Fibroblast of lung (primary cell): Measurements from ENCODE around the gene RO60. TPM values are rescaled to one million over a fixed set of nuclear protein-coding genes. Genes with fewer than 3 reads are reported as not detected.
A peak's percentile ranks its signal among the peaks of the same experiment; 100 is the strongest.

Experiments used
- DNase-seq, 2 donors: peaks; one replicate each; pipeline versions ENCODE4 v3.0.0 to v3.0.0-alpha.2; 2010; ENCODE audit warnings: low read depth in 2 of 2
- H2AFZ ChIP-seq: 2 replicates; pipeline ENCODE4 v1.5.1; 2012; ENCODE audit warnings: low read length, control low read depth, inconsistent platforms
- H3K27ac ChIP-seq: 2 replicates; pipeline ENCODE4 v1.5.1; 2011; ENCODE audit warnings: low read length, control low read depth; ENCODE audit not compliant: insufficient read depth
- H3K27me3 ChIP-seq: 2 replicates; pipeline ENCODE4 v1.5.1; 2011; ENCODE audit warnings: mild to moderate bottlenecking, low read length; ENCODE audit not compliant: control insufficient read depth, insufficient read depth
- H3K36me3 ChIP-seq: 2 replicates; pipeline ENCODE4 v1.5.1; 2011; ENCODE audit warnings: low read length; ENCODE audit not compliant: control insufficient read depth, insufficient read depth
- H3K4me1 ChIP-seq: 2 replicates; pipeline ENCODE4 v1.5.1; 2011; ENCODE audit warnings: low read length; ENCODE audit not compliant: control insufficient read depth, insufficient read depth; ENCODE audit errors: extremely low read depth
- H3K4me2 ChIP-seq: 2 replicates; pipeline ENCODE4 v1.5.1; 2011; ENCODE audit warnings: low read length, control low read depth; ENCODE audit not compliant: insufficient read depth; ENCODE audit errors: extremely low read depth
- H3K4me3 ChIP-seq, 4 experiments: fragments of 200-600 bp in 1 of 4; sonication (generic) in 1 of 4; replicated peaks in 1 of 4; 2 replicates each; pipeline ENCODE4 v1.5.1; 2011 to 2016; ENCODE audit warnings: low read length in 4 of 4, low read depth in 3 of 4, mild to moderate bottlenecking in 3 of 4, control low read depth in 2 of 4, inconsistent platforms in 1 of 4, mixed read lengths in 1 of 4; ENCODE audit not compliant: insufficient read depth in 1 of 4; ENCODE audit errors: control extremely low read depth in 1 of 4
- H3K79me2 ChIP-seq: 2 replicates; pipeline ENCODE4 v1.5.1; 2012; ENCODE audit warnings: mild to moderate bottlenecking, low read length, inconsistent platforms; ENCODE audit not compliant: control insufficient read depth, insufficient read depth
- H3K9ac ChIP-seq: 2 replicates; pipeline ENCODE4 v1.5.1; 2011; ENCODE audit warnings: mild to moderate bottlenecking, low read length, control low read depth; ENCODE audit not compliant: insufficient read depth
- H3K9me3 ChIP-seq: 2 replicates; pipeline ENCODE4 v1.5.1; 2012; ENCODE audit warnings: low read depth, low read length; ENCODE audit not compliant: control insufficient read depth, insufficient read depth
- H4K20me1 ChIP-seq: 2 replicates; pipeline ENCODE4 v1.5.1; 2011; ENCODE audit warnings: low read length; ENCODE audit not compliant: control insufficient read depth, insufficient read depth; ENCODE audit errors: extremely low read depth
- CTCF ChIP-seq, 2 donors: IDR thresholded peaks in 1 of 2; conservative IDR thresholded peaks in 1 of 2; 1 replicate in 1 of 2; 2 replicates in 1 of 2; pipeline ENCODE4 v1.5.1; 2011 to 2012; ENCODE audit warnings: low read length in 2 of 2, control low read depth in 1 of 2, inconsistent platforms in 1 of 2, low read depth in 1 of 2, mild to moderate bottlenecking in 1 of 2
- EZH2 ChIP-seq: IDR thresholded peaks from 2 replicates; pipeline ENCODE4 v1.5.1; 2012; ENCODE audit warnings: low read length, control low read depth, mild to moderate bottlenecking; ENCODE audit errors: missing control alignments
- polyA plus RNA-seq, 2 donors: library from polyadenylated mRNA; depleted of rRNA in 1 of 2; stranded (reverse) in 1 of 2; unstranded in 1 of 2; fragments of >200 nt; gene quantifications; 2 replicates each; pipeline ENCODE4 v1.2.1, GENCODE V29; 2011 to 2012; ENCODE audit warnings: missing spikeins in 1 of 2
- total RNA-seq: library from RNA; depleted of rRNA; stranded (reverse); fragments of >200 nt; gene quantifications from 2 replicates; pipeline ENCODE4 v1.2.1, GENCODE V29; 2014

RO60 gene
- total and polyA plus RNA-seq, 2 donors (not counting 1 experiment from before 2014, with no cell fraction given) = 44.0 to 164 TPM

DNA sequence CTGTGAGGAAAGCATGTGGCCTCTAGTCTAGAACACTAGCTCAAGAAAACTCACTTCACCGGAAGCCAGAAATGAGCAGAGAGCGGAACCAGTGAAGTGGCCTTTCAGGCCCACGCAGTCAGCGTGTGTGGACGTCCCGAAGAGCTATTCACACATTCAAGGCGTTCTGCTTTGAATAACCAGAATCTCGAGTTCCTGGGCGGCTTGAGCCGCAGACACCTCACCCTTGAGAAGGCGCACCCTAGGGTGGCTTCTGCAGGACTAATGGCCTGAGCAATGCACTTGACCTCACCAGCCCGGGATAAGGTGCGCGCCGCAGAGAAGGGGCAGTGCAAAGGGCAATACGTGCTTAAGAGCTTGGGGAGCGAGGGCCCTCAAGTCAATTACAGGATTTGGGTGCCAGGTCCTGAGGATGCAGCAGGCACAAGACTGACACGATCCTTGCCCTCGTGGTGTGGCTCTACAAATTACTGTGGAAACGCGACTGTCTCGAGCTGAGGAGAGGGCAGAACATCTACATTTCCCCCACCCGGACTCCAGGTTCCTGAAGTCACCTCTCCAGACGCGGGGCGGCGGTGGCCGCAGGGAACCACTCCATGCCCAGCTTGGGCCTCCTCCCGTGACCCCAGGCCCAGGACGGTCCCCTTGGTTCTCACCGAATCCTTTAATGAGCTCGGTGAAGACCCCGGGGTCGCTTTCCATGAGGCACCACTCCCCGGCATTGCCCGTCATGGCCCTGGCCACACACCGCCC is 707 bp upstream of the RO60 start:
- peak overlapping the region; percentile 97 for H3K27ac ChIP-seq
- peak overlapping the region; percentile 93 for H3K9ac ChIP-seq
- H3K4me2 ChIP-seq = peak overlapping the region; percentile 79
- no peaks in the 10 kb centered on the region for H3K9me3 ChIP-seq
- H3K79me2 ChIP-seq = peaks cover 87% of the 10 kb centered on the region
- no peak for TF ChIP-seq CTCF (conservative IDR thresholded peaks at IDR 0.05 in 1 of 2, IDR thresholded peaks at IDR 0.05 in 1 of 2; ENCODE audit: low read depth in 1 of 2, low read length in 2 of 2)
- no peak for TF ChIP-seq EZH2
- peak overlapping the region; percentile 35 for H2AFZ ChIP-seq
- no peaks in the 10 kb centered on the region for H3K27me3 ChIP-seq
- DNase-seq = peak; percentile 45 to 61
- peaks cover 2% of the 10 kb centered on the region for H3K4me1 ChIP-seq
- H4K20me1 ChIP-seq = no peaks in the 10 kb centered on the region
- peak overlapping the region; percentile 81 to 99 (median 85) for H3K4me3 ChIP-seq
- H3K36me3 ChIP-seq = no peaks in the 10 kb centered on the region

- Histone ChIP-seq H3K36me3 (no peaks in the 10 kb centered on the region), H3K9me3 (no peaks in the 10 kb centered on the region), H4K20me1 (no peaks in the 10 kb centered on the region), H3K27ac (peak overlapping the region; percentile 97), H3K79me2 (peaks cover 87% of the 10 kb centered on the region), H3K4me2 (peak overlapping the region; percentile 93), H3K4me1 (peaks cover 2% of the 10 kb centered on the region), H3K4me3 (peak overlapping the region; percentile 81 to 99 (median 85)), H3K9ac (peak overlapping the region; percentile 93), H3K27me3 (no peaks in the 10 kb centered on the region), H2AFZ (peak overlapping the region; percentile 80)
- DNase-seq = no peak
- TF ChIP-seq EZH2 (no peak), CTCF (conservative IDR thresholded peaks at IDR 0.05 in 1 of 2, IDR thresholded peaks at IDR 0.05 in 1 of 2; ENCODE audit: low read depth in 1 of 2, low read length in 2 of 2) (no peak)
Measured at GRCh38 chr1:193060115-193060403, 647 bp downstream of the RO60 start.

- peak overlapping the region; percentile 97 for H3K27ac ChIP-seq
- no peaks in the 10 kb centered on the region for H4K20me1 ChIP-seq
- H3K9me3 ChIP-seq = no peaks in the 10 kb centered on the region
- H3K79me2 ChIP-seq = peaks cover 87% of the 10 kb centered on the region
- H2AFZ ChIP-seq = no peak overlapping the region
- H3K9ac ChIP-seq = peak overlapping the region; percentile 93
- no peaks in the 10 kb centered on the region for H3K36me3 ChIP-seq
- peak in 1 of 2 donors; percentile 5 for DNase-seq
- peak overlapping the region; percentile 93 for H3K4me2 ChIP-seq
- H3K27me3 ChIP-seq = no peaks in the 10 kb centered on the region
- peak overlapping the region; percentile 81 to 99 (median 85) for H3K4me3 ChIP-seq
- H3K4me1 ChIP-seq = peaks cover 2% of the 10 kb centered on the region
- TF ChIP-seq CTCF (conservative IDR thresholded peaks at IDR 0.05 in 1 of 2, IDR thresholded peaks at IDR 0.05 in 1 of 2; ENCODE audit: low read depth in 1 of 2, low read length in 2 of 2) = no peak
- no peak for TF ChIP-seq EZH2
Measured at GRCh38 chr1:193060406-193060805, 994 bp downstream of the RO60 start.
